ENCODE data around the gene LAIR2.
"Not testable (repeated sequence)": the region's sequence is repeated elsewhere in the genome, so short reads cannot be mapped to it uniquely, and the experiment has no call there.

Gene LAIR2

DNA sequence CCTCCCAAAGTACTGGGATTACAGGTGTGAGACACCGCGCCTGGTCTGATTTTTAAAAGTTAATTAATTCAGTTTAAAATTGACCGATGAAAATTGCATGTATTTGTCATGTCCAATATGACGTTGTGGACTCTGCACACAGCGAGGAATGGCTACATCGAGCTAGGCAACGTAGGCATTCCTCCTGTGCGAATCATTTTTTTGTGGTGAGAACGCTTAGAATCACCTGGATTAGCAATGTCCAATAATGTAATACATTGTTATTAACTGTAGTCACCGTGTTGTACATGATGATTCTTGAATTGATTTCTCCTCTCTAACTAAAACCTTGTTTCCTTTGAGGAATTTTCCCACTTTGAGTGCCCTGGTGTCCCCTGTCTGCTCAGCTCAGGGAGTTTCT, 3.4 kb downstream of the LAIR2 start:
- Histone ChIP-seq H3K4me3 (ENCODE audit: low read depth, low read length) (no peak overlapping the region), H3K36me3 (no peaks in the 10 kb centered on the region), H3K27ac (no peak overlapping the region), H3K9me3 (ENCODE audit: severe bottlenecking) (no peaks in the 10 kb centered on the region), H3K27me3 (ENCODE audit: insufficient read depth, low read depth, severe bottlenecking) (peaks cover 55% of the 10 kb centered on the region)
- DNase-seq, result no peak
- TF ChIP-seq, protein P1, sequence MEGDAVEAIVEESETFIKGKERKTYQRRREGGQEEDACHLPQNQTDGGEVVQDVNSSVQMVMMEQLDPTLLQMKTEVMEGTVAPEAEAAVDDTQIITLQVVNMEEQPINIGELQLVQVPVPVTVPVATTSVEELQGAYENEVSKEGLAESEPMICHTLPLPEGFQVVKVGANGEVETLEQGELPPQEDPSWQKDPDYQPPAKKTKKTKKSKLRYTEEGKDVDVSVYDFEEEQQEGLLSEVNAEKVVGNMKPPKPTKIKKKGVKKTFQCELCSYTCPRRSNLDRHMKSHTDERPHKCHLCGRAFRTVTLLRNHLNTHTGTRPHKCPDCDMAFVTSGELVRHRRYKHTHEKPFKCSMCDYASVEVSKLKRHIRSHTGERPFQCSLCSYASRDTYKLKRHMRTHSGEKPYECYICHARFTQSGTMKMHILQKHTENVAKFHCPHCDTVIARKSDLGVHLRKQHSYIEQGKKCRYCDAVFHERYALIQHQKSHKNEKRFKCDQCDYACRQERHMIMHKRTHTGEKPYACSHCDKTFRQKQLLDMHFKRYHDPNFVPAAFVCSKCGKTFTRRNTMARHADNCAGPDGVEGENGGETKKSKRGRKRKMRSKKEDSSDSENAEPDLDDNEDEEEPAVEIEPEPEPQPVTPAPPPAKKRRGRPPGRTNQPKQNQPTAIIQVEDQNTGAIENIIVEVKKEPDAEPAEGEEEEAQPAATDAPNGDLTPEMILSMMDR (IDR thresholded peaks at IDR 0.05; ENCODE audit: low read depth, low read length), result no peak

DNA sequence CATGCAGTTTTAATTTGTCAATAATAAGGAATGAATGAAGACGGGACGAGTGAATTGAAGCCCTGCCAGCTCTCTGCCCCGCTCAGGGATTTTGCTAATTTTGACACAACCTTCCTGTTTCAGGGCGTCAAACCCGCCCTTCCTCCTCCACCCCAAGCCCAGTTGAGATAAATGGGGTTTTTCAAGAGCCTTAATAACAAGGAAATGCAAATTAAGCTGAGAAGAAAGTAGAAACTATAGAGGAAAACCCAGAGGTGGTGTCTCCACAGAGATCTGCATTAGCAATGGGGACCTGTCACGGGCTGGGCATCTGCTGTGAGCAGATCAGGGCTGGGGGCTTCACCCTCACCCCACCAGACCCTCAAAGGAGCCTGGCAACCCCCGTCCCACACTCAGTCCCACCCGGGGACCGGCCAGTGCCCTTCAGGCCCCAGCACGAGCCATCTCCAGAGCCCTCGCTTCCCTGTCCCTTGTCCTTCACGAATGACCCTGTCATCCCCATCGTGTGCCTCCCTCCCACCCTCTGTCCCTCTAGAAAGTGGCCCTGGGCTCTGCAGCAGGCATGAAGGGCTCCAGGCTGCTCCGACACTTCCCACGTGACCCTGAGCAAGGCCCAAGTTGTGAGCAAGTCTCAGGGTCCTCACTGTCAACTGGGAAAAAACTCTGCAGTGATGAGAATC, 4.5 kb downstream of the LAIR2 start:
- H3K27me3 ChIP-seq (ENCODE audit: insufficient read depth, low read depth, severe bottlenecking), result peaks cover 59% of the 10 kb centered on the region
- not testable (repeated sequence) for H3K36me3 ChIP-seq; H3K9me3 ChIP-seq (ENCODE audit: severe bottlenecking); DNase-seq; H3K27ac ChIP-seq; H3K4me3 ChIP-seq (ENCODE audit: low read depth, low read length)

DNA sequence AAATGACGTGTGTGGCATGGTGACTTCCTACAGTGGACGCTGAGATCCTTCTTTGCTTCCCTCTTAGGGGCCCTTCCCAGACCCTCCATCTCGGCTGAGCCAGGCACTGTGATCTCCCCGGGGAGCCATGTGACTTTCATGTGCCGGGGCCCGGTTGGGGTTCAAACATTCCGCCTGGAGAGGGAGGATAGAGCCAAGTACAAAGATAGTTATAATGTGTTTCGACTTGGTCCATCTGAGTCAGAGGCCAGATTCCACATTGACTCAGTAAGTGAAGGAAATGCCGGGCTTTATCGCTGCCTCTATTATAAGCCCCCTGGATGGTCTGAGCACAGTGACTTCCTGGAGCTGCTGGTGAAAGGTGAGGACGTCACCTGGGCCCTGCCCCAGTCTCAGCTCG, 5.2 kb downstream of the LAIR2 start:
- Histone ChIP-seq H3K27ac (no peak overlapping the region), H3K27me3 (ENCODE audit: insufficient read depth, low read depth, severe bottlenecking) (peaks cover 59% of the 10 kb centered on the region), H3K9me3 (ENCODE audit: severe bottlenecking) (no peaks in the 10 kb centered on the region), H3K36me3 (no peaks in the 10 kb centered on the region), H3K4me3 (ENCODE audit: low read depth, low read length) (no peak overlapping the region)
- no peak for DNase-seq
- TF ChIP-seq, protein P1 (IDR thresholded peaks at IDR 0.05; ENCODE audit: low read depth, low read length), result no peak

DNA sequence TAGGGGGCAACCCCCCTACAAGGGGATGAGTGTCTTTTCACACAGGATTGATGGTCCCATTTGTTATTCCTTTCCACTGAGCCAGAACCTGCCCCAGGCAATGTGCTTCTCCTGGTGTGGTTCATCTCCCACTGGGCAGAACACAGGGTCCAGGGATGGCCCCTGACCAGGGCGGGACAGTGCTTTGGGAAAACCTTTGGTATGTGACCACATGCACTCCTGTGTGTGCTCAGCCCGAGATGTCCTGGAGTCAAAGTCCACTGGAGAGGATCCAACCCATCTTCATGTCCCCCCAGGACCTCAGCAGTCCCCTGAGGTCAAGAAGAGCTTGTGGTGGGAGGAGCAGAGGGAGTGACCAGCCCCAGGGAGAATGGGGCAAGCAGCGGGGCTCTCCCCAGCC, 5.9 kb downstream of the LAIR2 start:
- peaks cover 58% of the 10 kb centered on the region for H3K27me3 ChIP-seq (ENCODE audit: insufficient read depth, low read depth, severe bottlenecking)
- DNase-seq; H3K4me3 ChIP-seq (ENCODE audit: low read depth, low read length); H3K27ac ChIP-seq; H3K9me3 ChIP-seq (ENCODE audit: severe bottlenecking); H3K36me3 ChIP-seq: not testable (repeated sequence)

DNA sequence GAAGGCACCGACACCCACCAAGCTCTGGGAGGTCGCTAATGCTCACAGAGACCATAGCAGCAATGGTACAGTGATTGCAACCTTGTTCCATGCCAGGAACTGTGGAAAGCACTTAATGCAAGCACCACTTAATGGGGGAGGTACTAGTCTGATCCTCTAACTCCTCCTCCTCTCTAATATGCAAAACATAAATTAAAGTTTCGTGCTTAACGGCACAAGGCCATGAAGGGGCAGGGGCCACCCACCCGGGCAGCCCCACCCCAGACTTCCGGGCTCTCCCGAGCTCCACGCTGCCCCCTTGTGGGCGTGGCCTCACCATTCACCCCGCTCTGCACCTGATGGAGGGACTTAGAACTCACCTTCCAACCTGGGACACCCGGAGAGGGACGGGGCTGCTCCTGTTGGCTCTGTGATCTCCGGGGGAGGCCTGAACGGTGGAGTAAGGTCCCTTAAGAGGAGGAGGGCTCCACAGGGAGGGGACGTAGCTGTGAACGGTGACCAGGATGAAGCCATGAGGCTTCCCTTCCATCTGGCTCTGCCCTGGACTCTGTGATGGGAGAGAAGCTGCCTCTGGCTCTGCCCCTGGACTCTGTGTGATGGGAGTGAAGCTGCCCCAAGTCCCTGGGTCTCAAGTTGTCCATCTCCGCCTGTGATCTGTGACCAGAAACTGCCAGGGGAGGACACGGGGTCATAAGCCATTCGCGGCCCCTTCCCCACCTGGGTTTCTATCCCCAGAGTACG, 6.7 kb downstream of the LAIR2 start:
- not testable (repeated sequence) for H3K4me3 ChIP-seq (ENCODE audit: low read depth, low read length); H3K27ac ChIP-seq; H3K9me3 ChIP-seq (ENCODE audit: severe bottlenecking); H3K36me3 ChIP-seq; DNase-seq
- peaks cover 57% of the 10 kb centered on the region for H3K27me3 ChIP-seq (ENCODE audit: insufficient read depth, low read depth, severe bottlenecking)

DNA sequence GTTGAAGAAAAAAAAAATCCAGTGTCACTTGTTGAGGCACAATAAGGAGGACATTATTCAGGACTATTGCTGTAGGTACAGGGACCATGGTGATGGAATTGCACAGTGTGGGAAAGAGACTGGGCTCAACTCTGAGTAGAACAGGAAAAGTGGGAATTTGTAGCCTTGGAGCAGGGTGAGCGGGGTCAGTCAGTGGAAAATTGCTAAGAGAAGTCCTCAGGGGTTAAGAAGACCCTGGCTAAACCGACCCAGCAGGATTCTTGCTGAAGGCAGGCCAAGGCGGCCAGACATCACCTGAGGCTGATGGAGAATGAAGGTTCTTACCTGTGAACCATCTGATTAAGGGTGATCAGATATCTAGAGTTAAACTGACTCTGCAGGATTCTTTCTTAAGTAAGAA, 12.5 kb downstream of the LAIR2 start:
- Histone ChIP-seq H3K4me3 (ENCODE audit: low read depth, low read length) (no peak overlapping the region), H3K27ac (no peak overlapping the region), H3K9me3 (ENCODE audit: severe bottlenecking) (no peaks in the 10 kb centered on the region), H3K27me3 (ENCODE audit: insufficient read depth, low read depth, severe bottlenecking) (peaks cover 79% of the 10 kb centered on the region), H3K36me3 (no peaks in the 10 kb centered on the region)
- TF ChIP-seq, protein P1 (IDR thresholded peaks at IDR 0.05; ENCODE audit: low read depth, low read length), result no peak
- no peak for DNase-seq

DNA sequence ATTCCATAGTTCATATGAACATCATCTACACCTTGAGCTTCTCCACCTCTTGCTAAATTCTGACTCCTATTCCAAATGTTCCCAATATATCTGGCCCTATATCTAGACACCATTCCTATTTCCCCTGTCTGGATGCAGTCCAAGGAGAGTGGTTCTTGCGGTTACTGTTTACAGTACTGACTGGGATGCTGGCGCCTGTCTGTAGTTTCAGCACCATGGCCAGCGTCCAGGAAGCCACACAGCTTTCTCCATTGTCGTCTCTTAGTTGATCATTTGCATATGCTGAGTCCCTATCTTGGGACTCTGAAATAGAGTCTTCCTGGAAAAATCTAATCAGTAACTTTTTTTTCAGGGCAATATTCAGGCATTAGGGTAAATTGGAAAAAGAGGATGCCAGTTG, 14.9 kb downstream of the LAIR2 start:
- TF ChIP-seq, protein P1 (IDR thresholded peaks at IDR 0.05; ENCODE audit: low read depth, low read length), result no peak
- peaks cover 82% of the 10 kb centered on the region for H3K27me3 ChIP-seq (ENCODE audit: insufficient read depth, low read depth, severe bottlenecking)
- H3K4me3 ChIP-seq (ENCODE audit: low read depth, low read length), result no peak overlapping the region
- H3K27ac ChIP-seq, result no peak overlapping the region
- no peak for DNase-seq
- no peaks in the 10 kb centered on the region for H3K36me3 ChIP-seq
- no peaks in the 10 kb centered on the region for H3K9me3 ChIP-seq (ENCODE audit: severe bottlenecking)

Data from WERI-Rb-1 (cell line).